SJCRH30 (cell line): ENCODE results near the gene PBX4. TPM values are rescaled to one million over a fixed set of nuclear protein-coding genes. Genes with fewer than 3 reads are reported as not detected.

Source experiments
- DNase-seq, 2 experiments: peaks; one replicate each; pipeline ENCODE4 v3.0.0-alpha.2; 2015 to 2020
- H3K27ac ChIP-seq: fragments of 250-450 bp; sonication (Bioruptor Pico); 2 replicates; pipeline ENCODE4 v1.5.1; 2020; ENCODE audit warnings: mild to moderate bottlenecking, moderate library complexity
- H3K27me3 ChIP-seq: fragments of 250-450 bp; sonication (Bioruptor Pico); 2 replicates; pipeline ENCODE4 v1.5.1; 2020; ENCODE audit warnings: mild to moderate bottlenecking, moderate library complexity
- H3K36me3 ChIP-seq: fragments of 250-450 bp; sonication (Bioruptor Pico); 2 replicates; pipeline ENCODE4 v1.5.1; 2020; ENCODE audit warnings: mild to moderate bottlenecking, moderate library complexity
- H3K4me1 ChIP-seq: fragments of 250-450 bp; sonication (Bioruptor Pico); 2 replicates; pipeline ENCODE4 v1.5.1; 2020; ENCODE audit warnings: mild to moderate bottlenecking, moderate library complexity
- H3K4me3 ChIP-seq: fragments of 250-450 bp; sonication (Bioruptor Pico); 2 replicates; pipeline ENCODE4 v1.5.1; 2020; ENCODE audit warnings: mild to moderate bottlenecking, moderate library complexity
- H3K9me3 ChIP-seq: fragments of 250-450 bp; sonication (Bioruptor Pico); replicated peaks from 2 replicates; pipeline ENCODE4 v1.5.1; 2020; ENCODE audit warnings: mild to moderate bottlenecking, moderate library complexity
- total RNA-seq: library from RNA; depleted of rRNA; stranded (reverse); fragments of >200 nt; shearing (Covaris generic); gene quantifications from 2 replicates; pipeline ENCODE4 v1.2.3, GENCODE V29; 2014; rRNA removed

The PBX4 gene
- total RNA-seq, 1 experiment from 2014 or later: 3.6 TPM

GRCh38 chr19:19515642-19516519, 102.6 kb downstream of the PBX4 start, which contains the start of gene NDUFA13:
TSS of gene NDUFA13 (plus strand) at chr19:19516225. CDS start at chr19:19516239, 14 bp downstream.
- 0 out of 2 replicates have a peak, but pooled peaks cover 4% of the 10 kb centered on the region for H3K9me3 ChIP-seq
- DNase-seq: peak; percentile 92 to 97
- peak within 1 kb of the TSS; percentile 68 for H3K4me3 ChIP-seq

GRCh38 chr19:19514881-19515641, 103.4 kb downstream of the PBX4 start, which contains the start of gene TSSK6:
TSS of gene TSSK6 (minus strand) at chr19:19515548. CDS start at chr19:19515427, 121 bp downstream.
- no peaks in the 10 kb centered on the region for H3K4me1 ChIP-seq
- H3K27ac ChIP-seq: peak within 1 kb of the TSS; percentile 65
- DNase-seq: no peak
- no peaks in the 10 kb centered on the region for H3K27me3 ChIP-seq
- peak within 1 kb of the TSS; percentile 68 for H3K4me3 ChIP-seq
- 0 out of 2 replicates have a peak, but pooled peaks cover 4% of the 10 kb centered on the region for H3K9me3 ChIP-seq
- peaks cover 7% of the 10 kb centered on the region for H3K36me3 ChIP-seq

More at GRCh38 chr19:19515642-19516519, 102.6 kb downstream of the PBX4 start, which contains the start of gene NDUFA13:
- H3K36me3 ChIP-seq: peaks cover 10% of the 10 kb centered on the region
- no peaks in the 10 kb centered on the region for H3K27me3 ChIP-seq
- no peaks in the 10 kb centered on the region for H3K4me1 ChIP-seq
- peak within 1 kb of the TSS; percentile 65 for H3K27ac ChIP-seq

- Histone ChIP-seq H3K4me3 (no peak overlapping the region), H3K27ac (no peak overlapping the region)
- no peak for DNase-seq
Observed at GRCh38 chr19:19514215-19514657, 104.3 kb downstream of the PBX4 start.

GRCh38 chr19:19513682-19514081, 104.8 kb downstream of the PBX4 start:
- Histone ChIP-seq H3K4me1 (no peaks in the 10 kb centered on the region), H3K36me3 (no peaks in the 10 kb centered on the region), H3K27ac (no peak overlapping the region), H3K9me3 (0 out of 2 replicates have a peak, but pooled peaks cover 4% of the 10 kb centered on the region), H3K4me3 (no peak overlapping the region), H3K27me3 (no peaks in the 10 kb centered on the region)
- no peak for DNase-seq

More at GRCh38 chr19:19514215-19514657, 104.3 kb downstream of the PBX4 start:
- no peaks in the 10 kb centered on the region for H3K4me1 ChIP-seq
- H3K36me3 ChIP-seq: peaks cover 2% of the 10 kb centered on the region; the same call in 1 of the 2 replicates
- 0 out of 2 replicates have a peak, but pooled peaks cover 4% of the 10 kb centered on the region for H3K9me3 ChIP-seq
- H3K27me3 ChIP-seq: no peaks in the 10 kb centered on the region

Other genes starting within 250 kb of the PBX4 start
- 99.6 and 101 TPM in 2 replicates for gene GATAD2A, start 213.0 kb downstream of the PBX4 start, total RNA-seq
- gene TSSK6, start 103.1 kb downstream of the PBX4 start, total RNA-seq: 1.7 and 1.8 TPM in 2 replicates
- 158 and 210 TPM in 2 replicates for gene NDUFA13, start 102.5 kb downstream of the PBX4 start, total RNA-seq
- gene YJEFN3, start 89.8 kb downstream of the PBX4 start, total RNA-seq: 1.0 and 1.9 TPM in 2 replicates
- gene CILP2, start 80.4 kb downstream of the PBX4 start, total RNA-seq: 0.94 and 1.1 TPM in 2 replicates
- 1.5 and 1.9 TPM in 2 replicates for gene LPAR2, start 9.5 kb upstream of the PBX4 start, total RNA-seq
- 3.2 and 4.6 TPM in 2 replicates for gene GMIP, start 25.0 kb upstream of the PBX4 start, total RNA-seq
- 28.8 and 29.3 TPM in 2 replicates for gene ATP13A1, start 45.0 kb upstream of the PBX4 start, total RNA-seq
- gene ZNF101, start 50.2 kb upstream of the PBX4 start, total RNA-seq: 17.9 and 19.5 TPM in 2 replicates
- gene ZNF14, start 114.4 kb upstream of the PBX4 start, total RNA-seq: 7.8 and 7.9 TPM in 2 replicates
- 23.6 and 31.6 TPM in 2 replicates for gene ZNF506, start 203.1 kb upstream of the PBX4 start, total RNA-seq
- 24.7 and 27.9 TPM in 2 replicates for gene ZNF253, start 247.2 kb upstream of the PBX4 start, total RNA-seq